Type B pancreatic cell (in vitro differentiated cells): ENCODE data around the gene BLMH. TPM values are rescaled to one million over a fixed set of nuclear protein-coding genes. Genes with fewer than 3 reads are reported as not detected.

ENCODE experiments used
- DNase-seq: peaks from one replicate; pipeline ENCODE4 v3.0.0; 2021; ENCODE audit warnings: mixed read lengths; ENCODE audit not compliant: unreplicated experiment; ENCODE audit errors: extremely low spot score
- H3K27ac Mint-ChIP-seq: 2 replicates; pipeline ENCODE4 v1.8.0; 2021; ENCODE audit warnings: mild to moderate bottlenecking, mixed read lengths
- H3K27me3 Mint-ChIP-seq: 2 replicates; pipeline ENCODE4 v1.8.0; 2021; ENCODE audit warnings: mixed read lengths
- H3K36me3 Mint-ChIP-seq: 2 replicates; pipeline ENCODE4 v1.8.0; 2021; ENCODE audit warnings: mixed read lengths
- H3K4me1 Mint-ChIP-seq: one replicate; pipeline ENCODE4 v1.8.0; 2021; ENCODE audit warnings: mixed read lengths; ENCODE audit not compliant: unreplicated experiment
- H3K4me3 Mint-ChIP-seq: 2 replicates; pipeline ENCODE4 v1.8.0; 2021; ENCODE audit warnings: mild to moderate bottlenecking, mixed read lengths
- H3K9me3 Mint-ChIP-seq: 2 replicates; pipeline ENCODE4 v1.8.0; 2021; ENCODE audit warnings: mixed read lengths
- CTCF ChIP-seq: fragments of 200-600 bp; sonication (generic); conservative IDR thresholded peaks from 2 replicates; pipeline ENCODE4 v1.5.0; 2021; ENCODE audit warnings: antibody characterized with exemption, mild to moderate bottlenecking
- total RNA-seq: library from RNA; stranded (reverse); gene quantifications from 2 replicates; pipeline ENCODE4 v1.2.1, GENCODE V29; 2021; ENCODE audit warnings: low replicate concordance

The BLMH gene
- total RNA-seq, 1 donor from 2014 or later, result 58.2 TPM

DNA sequence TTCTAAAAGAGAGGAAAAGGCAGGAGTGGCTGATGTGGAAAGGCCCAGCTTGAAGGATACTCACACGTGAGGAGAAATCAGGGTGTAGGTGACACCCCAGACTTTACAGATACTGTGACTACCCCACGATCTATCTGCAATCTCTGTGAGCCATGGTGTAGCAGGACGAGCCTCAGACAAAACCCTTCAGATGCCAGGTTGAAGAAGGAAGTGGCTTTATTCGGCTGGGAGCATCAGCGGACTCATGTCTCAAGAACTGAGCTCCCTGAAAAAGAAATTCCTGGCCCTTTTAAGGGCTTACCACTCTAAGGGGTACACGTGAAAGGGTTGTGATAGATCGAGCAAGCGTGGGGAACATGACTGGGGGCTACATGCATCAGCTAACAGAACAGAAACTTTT is 51.6 kb downstream of the BLMH start:
- peak overlapping the region; percentile 20 for H3K27ac Mint-ChIP-seq
- peaks cover 13% of the 10 kb centered on the region for H3K4me1 Mint-ChIP-seq
- no peak for TF ChIP-seq CTCF
- no peak for DNase-seq
- H3K36me3 Mint-ChIP-seq, result no peaks in the 10 kb centered on the region
- no peak overlapping the region for H3K4me3 Mint-ChIP-seq
- H3K9me3 Mint-ChIP-seq, result peaks cover 4% of the 10 kb centered on the region
- peaks cover 41% of the 10 kb centered on the region for H3K27me3 Mint-ChIP-seq

DNA sequence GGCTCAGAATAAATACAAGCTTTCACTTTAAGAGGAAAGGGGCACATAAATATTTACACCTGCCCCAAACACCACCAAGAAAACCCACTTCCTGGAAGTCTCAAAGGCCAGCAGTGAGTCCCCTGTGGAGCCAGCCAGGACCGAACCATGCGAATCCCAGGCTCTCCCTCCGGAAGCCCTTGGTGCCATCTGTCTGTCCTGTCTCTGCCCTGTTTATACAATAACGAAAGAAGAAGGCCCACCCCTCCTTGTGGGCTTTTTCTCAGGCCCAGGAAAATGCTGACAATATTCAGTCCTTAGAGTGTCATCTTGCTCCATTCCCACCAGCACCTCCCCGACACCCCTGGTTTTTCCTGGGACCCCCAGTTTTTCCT is 52.7 kb downstream of the BLMH start:
- peak overlapping the region; percentile 80 for H3K27ac Mint-ChIP-seq
- no peak for TF ChIP-seq CTCF
- H3K36me3 Mint-ChIP-seq, result no peaks in the 10 kb centered on the region
- no peak for DNase-seq
- H3K27me3 Mint-ChIP-seq, result peaks cover 52% of the 10 kb centered on the region
- H3K9me3 Mint-ChIP-seq, result peaks cover 4% of the 10 kb centered on the region
- peak overlapping the region; percentile 10 for H3K4me3 Mint-ChIP-seq
- H3K4me1 Mint-ChIP-seq, result peaks cover 21% of the 10 kb centered on the region

DNA sequence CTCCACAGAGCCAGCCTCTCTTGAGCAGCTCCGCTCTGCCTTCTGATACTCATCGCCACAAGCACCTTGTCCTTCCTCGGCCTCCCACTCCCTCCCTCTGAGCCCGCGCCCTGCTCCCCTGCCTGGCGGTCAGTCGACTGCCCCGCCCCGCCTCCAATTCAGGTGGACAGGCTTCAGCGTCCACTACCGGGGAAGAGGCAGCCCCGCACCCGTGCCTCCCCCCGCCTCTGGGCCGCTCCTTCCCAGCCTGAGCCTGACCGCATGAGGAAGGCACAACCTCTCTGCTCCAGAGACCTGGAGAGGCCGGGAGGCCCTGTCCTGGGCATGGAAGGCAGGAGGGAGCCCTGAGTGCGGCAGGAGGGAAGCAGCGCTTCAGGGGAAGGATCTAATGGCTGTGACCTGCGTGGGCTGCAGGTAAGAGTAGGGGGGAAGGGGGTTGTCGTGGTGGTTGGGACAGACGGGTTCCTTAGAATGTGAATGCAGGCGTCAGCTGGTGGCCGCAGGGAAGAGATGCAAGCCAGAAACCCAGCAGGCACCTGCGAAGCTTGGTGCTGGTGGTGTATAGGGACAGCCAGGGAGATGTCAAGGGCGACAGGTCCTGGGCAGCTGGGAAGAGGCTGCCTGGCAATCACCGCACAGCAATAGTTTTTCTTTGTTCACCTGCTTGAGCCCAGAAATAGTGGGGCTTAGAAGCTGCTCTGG is 53.2 kb downstream of the BLMH start:
- Mint-ChIP-seq H3K27me3 (peaks cover 58% of the 10 kb centered on the region), H3K27ac (peak overlapping the region; percentile 80), H3K9me3 (peaks cover 4% of the 10 kb centered on the region), H3K4me1 (peaks cover 20% of the 10 kb centered on the region), H3K4me3 (peak overlapping the region; percentile 83), H3K36me3 (no peaks in the 10 kb centered on the region)
- no peak for TF ChIP-seq CTCF
- no peak for DNase-seq

GRCh38 chr17:30238003-30238344 is 53.8 kb downstream of the BLMH start:
- no peaks in the 10 kb centered on the region for H3K36me3 Mint-ChIP-seq
- H3K27me3 Mint-ChIP-seq, result peaks cover 63% of the 10 kb centered on the region
- TF ChIP-seq CTCF, result no peak

DNA sequence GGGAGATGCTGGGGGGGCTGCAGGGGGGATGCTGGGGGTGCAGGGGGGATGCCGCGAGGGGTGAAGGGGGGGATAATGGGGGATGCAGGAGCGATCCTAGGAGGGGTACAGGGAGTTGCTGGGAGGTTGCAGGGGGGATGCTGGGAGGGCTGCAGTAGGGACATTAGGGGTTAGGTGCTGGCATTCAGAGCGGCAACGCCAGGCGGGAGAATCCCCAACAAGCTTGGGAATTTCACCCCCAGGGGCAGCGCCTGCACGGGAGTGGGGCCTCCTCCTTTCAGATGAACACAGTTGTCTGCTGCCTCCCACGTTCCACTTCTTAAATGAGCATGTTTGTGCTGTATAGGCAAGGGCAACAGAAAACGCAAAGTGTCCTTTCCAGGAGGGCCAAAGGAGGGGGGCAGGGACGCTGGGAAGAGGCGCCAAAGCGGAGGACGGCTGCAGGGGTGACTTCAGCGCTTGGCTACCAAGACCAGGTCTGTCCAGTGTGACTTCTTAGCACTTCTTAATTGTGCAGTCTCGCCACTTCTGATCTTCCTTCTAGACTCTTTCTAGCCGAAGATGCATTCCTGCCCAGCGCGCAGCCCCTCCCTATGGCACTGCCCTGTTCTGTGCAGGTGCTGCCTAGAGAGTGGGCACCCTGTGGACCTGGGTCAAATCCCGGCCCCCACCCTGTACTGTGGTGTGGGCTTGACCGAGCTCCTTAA is 54.3 kb downstream of the BLMH start:
- H3K4me1 Mint-ChIP-seq, result peaks cover 23% of the 10 kb centered on the region
- peak overlapping the region; percentile 22 for H3K4me3 Mint-ChIP-seq
- DNase-seq, result no peak
- H3K27ac Mint-ChIP-seq, result peak overlapping the region; percentile 50
- peaks cover 4% of the 10 kb centered on the region for H3K9me3 Mint-ChIP-seq
- peaks cover 69% of the 10 kb centered on the region for H3K27me3 Mint-ChIP-seq
- TF ChIP-seq CTCF, result no peak
- H3K36me3 Mint-ChIP-seq, result no peaks in the 10 kb centered on the region

More at GRCh38 chr17:30238003-30238344, 53.8 kb downstream of the BLMH start:
- no peak for DNase-seq
- H3K4me1 Mint-ChIP-seq, result peaks cover 18% of the 10 kb centered on the region
- peaks cover 4% of the 10 kb centered on the region for H3K9me3 Mint-ChIP-seq
- peak overlapping the region; percentile 83 for H3K4me3 Mint-ChIP-seq
- H3K27ac Mint-ChIP-seq, result peak overlapping the region; percentile 80
